ENCODE results near the gene TTC38.

TTC38 gene

DNA sequence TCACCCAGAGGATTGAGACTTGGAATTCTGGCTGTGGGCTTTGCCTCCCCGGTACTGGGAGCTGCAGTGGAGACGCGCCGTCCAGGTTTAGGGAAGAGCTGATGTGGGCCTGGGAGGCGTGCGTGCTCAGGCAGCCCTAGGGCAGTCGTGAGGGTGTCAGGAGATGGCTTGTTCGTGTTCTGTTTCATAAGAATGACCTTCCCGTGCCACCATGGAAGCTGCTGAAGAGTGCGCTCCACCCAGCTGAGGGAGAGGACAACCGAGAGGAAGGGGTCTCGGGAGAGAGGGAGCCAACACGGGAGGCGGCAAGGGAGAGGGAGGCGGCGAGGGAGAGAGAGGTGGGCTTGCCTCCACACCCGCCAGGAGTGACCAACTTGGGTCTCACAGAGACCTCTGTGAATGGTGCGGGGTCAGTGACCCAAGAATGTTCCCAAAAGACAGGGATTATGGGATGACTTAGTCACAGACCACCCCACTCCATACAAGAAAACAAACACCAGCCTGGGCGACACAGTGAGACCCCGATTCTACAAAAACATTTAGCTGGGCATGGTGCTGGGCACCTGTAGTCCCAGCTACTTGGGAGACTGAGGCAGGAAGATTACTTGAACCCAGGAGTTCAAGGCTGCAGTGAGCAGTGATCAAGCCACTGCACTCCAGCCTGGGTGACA, 53.0 kb downstream of the TTC38 start:
- in situ Hi-C loops (cut with MboI; ENCODE audit: low sequenced_read_pairs, unreplicated experiment): loop anchor here (25.0 kb wide), 1 partner anchor 309 kb away; no protein-coding TSS in a partner anchor
- no peak for DNase-seq (ENCODE audit: low spot score)
- TF ChIP-seq, protein P1, sequence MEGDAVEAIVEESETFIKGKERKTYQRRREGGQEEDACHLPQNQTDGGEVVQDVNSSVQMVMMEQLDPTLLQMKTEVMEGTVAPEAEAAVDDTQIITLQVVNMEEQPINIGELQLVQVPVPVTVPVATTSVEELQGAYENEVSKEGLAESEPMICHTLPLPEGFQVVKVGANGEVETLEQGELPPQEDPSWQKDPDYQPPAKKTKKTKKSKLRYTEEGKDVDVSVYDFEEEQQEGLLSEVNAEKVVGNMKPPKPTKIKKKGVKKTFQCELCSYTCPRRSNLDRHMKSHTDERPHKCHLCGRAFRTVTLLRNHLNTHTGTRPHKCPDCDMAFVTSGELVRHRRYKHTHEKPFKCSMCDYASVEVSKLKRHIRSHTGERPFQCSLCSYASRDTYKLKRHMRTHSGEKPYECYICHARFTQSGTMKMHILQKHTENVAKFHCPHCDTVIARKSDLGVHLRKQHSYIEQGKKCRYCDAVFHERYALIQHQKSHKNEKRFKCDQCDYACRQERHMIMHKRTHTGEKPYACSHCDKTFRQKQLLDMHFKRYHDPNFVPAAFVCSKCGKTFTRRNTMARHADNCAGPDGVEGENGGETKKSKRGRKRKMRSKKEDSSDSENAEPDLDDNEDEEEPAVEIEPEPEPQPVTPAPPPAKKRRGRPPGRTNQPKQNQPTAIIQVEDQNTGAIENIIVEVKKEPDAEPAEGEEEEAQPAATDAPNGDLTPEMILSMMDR (IDR thresholded peaks at IDR 0.05; ENCODE audit: borderline replicate concordance, control extremely low read depth, extremely low read depth, insufficient read depth, missing control alignments): no peak

GRCh38 chr22:46322711-46323110, 54.9 kb downstream of the TTC38 start:
- in situ Hi-C loops (cut with MboI; ENCODE audit: low sequenced_read_pairs, unreplicated experiment): loop anchor here (25.0 kb wide), 1 partner anchor 310 kb away; no protein-coding TSS in a partner anchor
- DNase-seq (ENCODE audit: low spot score): no peak
- TF ChIP-seq, protein P1 (IDR thresholded peaks at IDR 0.05; ENCODE audit: borderline replicate concordance, control extremely low read depth, extremely low read depth, insufficient read depth, missing control alignments): no peak

- no peak for DNase-seq (ENCODE audit: low spot score)
- in situ Hi-C loops (cut with MboI; ENCODE audit: low sequenced_read_pairs, unreplicated experiment): loop anchor here (25.0 kb wide), 1 partner anchor 311 kb away; no protein-coding TSS in a partner anchor
- TF ChIP-seq, protein P1 (IDR thresholded peaks at IDR 0.05; ENCODE audit: borderline replicate concordance, control extremely low read depth, extremely low read depth, insufficient read depth, missing control alignments): no peak
Observed at GRCh38 chr22:46323162-46323561, 55.4 kb downstream of the TTC38 start.

DNA sequence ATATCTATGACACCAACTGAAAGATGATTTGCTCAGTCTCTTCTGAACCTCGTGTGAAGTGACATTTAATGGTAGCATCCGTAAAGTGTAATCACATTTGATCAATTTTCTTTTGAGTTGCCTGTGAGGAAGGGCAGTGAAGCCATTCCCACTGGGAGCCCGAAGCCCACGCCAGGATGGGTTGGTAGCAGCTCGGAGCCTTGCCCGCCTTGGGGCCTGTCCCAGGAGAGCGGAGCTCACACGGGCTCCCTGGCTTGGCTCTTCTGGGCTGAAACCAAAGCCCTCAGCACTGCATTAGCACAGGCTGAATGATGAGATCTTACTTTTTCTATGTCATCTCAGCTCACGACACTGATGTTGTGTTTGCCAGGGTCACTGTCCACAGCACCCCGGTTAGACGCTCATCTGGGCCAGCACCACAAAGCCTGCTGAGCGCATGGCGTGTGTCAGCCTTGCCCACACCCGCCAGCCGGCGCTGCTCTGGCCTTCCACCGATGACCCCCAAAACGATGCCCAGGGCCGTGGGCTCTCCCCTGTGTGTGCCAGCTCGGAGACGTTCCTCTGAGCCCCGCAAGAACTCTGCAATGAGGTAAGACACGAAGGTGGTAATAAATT, 58.4 kb downstream of the TTC38 start:
- in situ Hi-C loops (cut with MboI; ENCODE audit: low sequenced_read_pairs, unreplicated experiment): loop anchor here (5.0 kb wide), 1 partner anchor 204 kb away; no protein-coding TSS in a partner anchor
- no peak for DNase-seq (ENCODE audit: low spot score)
- TF ChIP-seq, protein P1 (IDR thresholded peaks at IDR 0.05; ENCODE audit: borderline replicate concordance, control extremely low read depth, extremely low read depth, insufficient read depth, missing control alignments): no peak

DNA sequence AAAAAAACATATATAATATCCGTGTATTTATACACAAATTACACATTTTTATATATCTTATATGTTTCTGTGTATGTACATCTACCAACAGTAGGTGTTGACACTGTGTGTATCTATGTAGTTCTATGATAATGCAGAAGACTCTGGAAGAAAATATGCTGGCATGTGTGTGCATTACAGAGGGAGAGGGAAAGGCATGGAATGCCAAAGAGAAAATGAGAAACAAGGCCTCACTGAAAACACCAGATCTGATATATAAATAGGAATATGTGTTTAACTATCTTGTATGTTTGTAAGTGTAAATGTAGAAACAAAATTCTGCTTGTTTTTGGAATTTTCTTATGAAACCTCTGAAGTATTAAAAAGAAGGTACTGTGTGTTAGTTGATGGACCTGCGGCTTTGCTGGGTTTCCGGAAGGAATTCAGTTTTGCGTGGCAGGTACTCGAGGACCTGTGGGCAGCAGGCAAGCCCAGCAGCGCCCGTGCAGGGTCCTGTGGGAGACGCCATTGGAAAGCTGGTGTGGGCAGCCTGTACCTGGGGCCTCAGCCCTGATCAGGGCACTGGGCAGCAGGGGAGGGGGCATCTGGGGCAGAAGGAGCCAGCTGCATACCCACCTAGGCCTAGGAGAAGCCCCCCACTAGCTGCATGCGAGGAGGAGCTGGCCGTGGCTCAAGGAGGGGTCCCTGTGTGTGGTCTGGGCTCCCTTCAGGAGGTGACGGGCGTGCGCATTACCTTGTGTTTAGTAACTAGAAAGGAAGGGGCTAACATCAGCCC, 60.1 kb downstream of the TTC38 start:
- TF ChIP-seq, protein P1 (IDR thresholded peaks at IDR 0.05; ENCODE audit: borderline replicate concordance, control extremely low read depth, extremely low read depth, insufficient read depth, missing control alignments): no peak
- DNase-seq (ENCODE audit: low spot score): no peak
- in situ Hi-C loops (cut with MboI; ENCODE audit: low sequenced_read_pairs, unreplicated experiment): loop anchor here (5.0 kb wide), 1 partner anchor 206 kb away; no protein-coding TSS in a partner anchor

GRCh38 chr22:46328797-46329196, 61.0 kb downstream of the TTC38 start:
- in situ Hi-C loops (cut with MboI; ENCODE audit: low sequenced_read_pairs, unreplicated experiment): loop anchor here (5.0 kb wide), 1 partner anchor 206 kb away; no protein-coding TSS in a partner anchor
- DNase-seq (ENCODE audit: low spot score): no peak
- TF ChIP-seq, protein P1 (IDR thresholded peaks at IDR 0.05; ENCODE audit: borderline replicate concordance, control extremely low read depth, extremely low read depth, insufficient read depth, missing control alignments): no peak

Data from GM13976 (cell line).